Lung (tissue), 12 donors: ENCODE measurements around the gene PRDM16. TPM values are rescaled to one million over a fixed set of nuclear protein-coding genes. Genes with fewer than 3 reads are reported as not detected.
"Not testable (repeated sequence)": the region's sequence is repeated elsewhere in the genome, so short reads cannot be mapped to it uniquely, and the experiment has no call there.

Experiments
- ATAC-seq: fragments of 200-7000 bp; cut with Tn5 transposase; one replicate; pipeline ENCODE4 v1.9.1; 2020; ENCODE audit warnings: moderate number of reproducible peaks; ENCODE audit not compliant: insufficient read depth, low FRiP score
- DNase-seq, 3 donors: peaks; one replicate each; pipeline ENCODE4 v3.0.0-alpha.2; 2013 to 2017
- H3K27ac ChIP-seq, 2 donors: one replicate each; pipeline ENCODE4 v1.5.1; 2013; ENCODE audit warnings: mild to moderate bottlenecking in 2 of 2, moderate library complexity in 2 of 2, control low read depth in 1 of 2, inconsistent platforms in 1 of 2, low read depth in 1 of 2, low read length in 1 of 2
- H3K27me3 ChIP-seq, 3 donors: one replicate each; pipeline ENCODE4 v1.5.1; 2013; ENCODE audit warnings: low read length in 2 of 3; ENCODE audit not compliant: control insufficient read depth in 3 of 3, insufficient read depth in 3 of 3
- H3K36me3 ChIP-seq, 4 donors: one replicate each; pipeline ENCODE4 v1.5.1; 2013; ENCODE audit warnings: low read length in 4 of 4, mild to moderate bottlenecking in 1 of 4, moderate library complexity in 1 of 4; ENCODE audit not compliant: control insufficient read depth in 4 of 4, insufficient read depth in 4 of 4
- H3K4me1 ChIP-seq, 5 donors: one replicate each; pipeline ENCODE4 v1.5.1; 2013; ENCODE audit warnings: low read length in 5 of 5, mild to moderate bottlenecking in 2 of 5, moderate library complexity in 1 of 5; ENCODE audit not compliant: control insufficient read depth in 5 of 5, insufficient read depth in 5 of 5
- H3K4me3 ChIP-seq: one replicate; pipeline ENCODE4 v1.5.1; 2013; ENCODE audit warnings: mild to moderate bottlenecking, control low read depth, moderate library complexity
- H3K9ac ChIP-seq, 2 donors: one replicate each; pipeline ENCODE4 v1.5.1; 2013; ENCODE audit warnings: low read length in 2 of 2, control low read depth in 1 of 2; ENCODE audit not compliant: insufficient read depth in 1 of 2
- H3K9me3 ChIP-seq, 4 donors: one replicate each; pipeline ENCODE4 v1.5.1; 2013; ENCODE audit warnings: low read length in 3 of 4, mild to moderate bottlenecking in 1 of 4, moderate library complexity in 1 of 4; ENCODE audit not compliant: control insufficient read depth in 4 of 4, insufficient read depth in 3 of 4
- WGBS, 2 donors: extraction: QIAGEN DNeasy Blood & Tissue Kit; methylation state at CpG; one replicate each; pipeline ENCODE4 v1.1.7; 2013; 5-methylcytosine and 5-hydroxymethylcytosine counted together
- polyA plus RNA-seq, 2 donors: library from polyadenylated mRNA; stranded (reverse); fragments of 200-250 nt; gene quantifications; one replicate each; pipeline ENCODE4 v1.2.1, GENCODE V29; 2013
- total RNA-seq, 2 donors: library from RNA; depleted of rRNA in 1 of 2; stranded (reverse); fragments of >200 nt in 1 of 2; gene quantifications; one replicate each; pipeline ENCODE4 v1.2.1, GENCODE V29; 2014 to 2021
- TF ChIP-seq, protein P1 (sequence below): IDR thresholded peaks from 2 replicates; pipeline ENCODE4 v1.5.1; 2012; ENCODE audit warnings: mild to moderate bottlenecking; ENCODE audit errors: control extremely low read depth, extremely low read depth
- donor health status: control.
- donor health status: control.
- donor health status: Bipolar disorder and iron deficiency.
- donor health status: healthy.
- donor health status: DM: yes; HTN: yes; CAD: no.

The PRDM16 gene
- total and polyA plus RNA-seq, 4 donors: 2.4 to 36.5 (median 13.1) TPM

- WGBS, 2 donors: 69 to 71% methylated on average over 15 to 17 of the region's 17 CpGs
- H3K9ac ChIP-seq: no peak overlapping the region
- H3K27me3 ChIP-seq: peaks cover 0 to 4% (median 0%) of the 10 kb centered on the region in 3 donors
- no peaks in the 10 kb centered on the region for H3K36me3 ChIP-seq
- H3K9me3 ChIP-seq: no peaks in the 10 kb centered on the region
- H3K27ac ChIP-seq: no peak overlapping the region
- DNase-seq (no peak), ATAC-seq (no peak)
- no peak overlapping the region for H3K4me3 ChIP-seq
- H3K4me1 ChIP-seq: peaks cover 0 to 4% (median 0%) of the 10 kb centered on the region in 5 donors
- TF ChIP-seq, protein P1, sequence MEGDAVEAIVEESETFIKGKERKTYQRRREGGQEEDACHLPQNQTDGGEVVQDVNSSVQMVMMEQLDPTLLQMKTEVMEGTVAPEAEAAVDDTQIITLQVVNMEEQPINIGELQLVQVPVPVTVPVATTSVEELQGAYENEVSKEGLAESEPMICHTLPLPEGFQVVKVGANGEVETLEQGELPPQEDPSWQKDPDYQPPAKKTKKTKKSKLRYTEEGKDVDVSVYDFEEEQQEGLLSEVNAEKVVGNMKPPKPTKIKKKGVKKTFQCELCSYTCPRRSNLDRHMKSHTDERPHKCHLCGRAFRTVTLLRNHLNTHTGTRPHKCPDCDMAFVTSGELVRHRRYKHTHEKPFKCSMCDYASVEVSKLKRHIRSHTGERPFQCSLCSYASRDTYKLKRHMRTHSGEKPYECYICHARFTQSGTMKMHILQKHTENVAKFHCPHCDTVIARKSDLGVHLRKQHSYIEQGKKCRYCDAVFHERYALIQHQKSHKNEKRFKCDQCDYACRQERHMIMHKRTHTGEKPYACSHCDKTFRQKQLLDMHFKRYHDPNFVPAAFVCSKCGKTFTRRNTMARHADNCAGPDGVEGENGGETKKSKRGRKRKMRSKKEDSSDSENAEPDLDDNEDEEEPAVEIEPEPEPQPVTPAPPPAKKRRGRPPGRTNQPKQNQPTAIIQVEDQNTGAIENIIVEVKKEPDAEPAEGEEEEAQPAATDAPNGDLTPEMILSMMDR: no peak
Observed at GRCh38 chr1:3087049-3087448, 18.0 kb downstream of the PRDM16 start.

DNA sequence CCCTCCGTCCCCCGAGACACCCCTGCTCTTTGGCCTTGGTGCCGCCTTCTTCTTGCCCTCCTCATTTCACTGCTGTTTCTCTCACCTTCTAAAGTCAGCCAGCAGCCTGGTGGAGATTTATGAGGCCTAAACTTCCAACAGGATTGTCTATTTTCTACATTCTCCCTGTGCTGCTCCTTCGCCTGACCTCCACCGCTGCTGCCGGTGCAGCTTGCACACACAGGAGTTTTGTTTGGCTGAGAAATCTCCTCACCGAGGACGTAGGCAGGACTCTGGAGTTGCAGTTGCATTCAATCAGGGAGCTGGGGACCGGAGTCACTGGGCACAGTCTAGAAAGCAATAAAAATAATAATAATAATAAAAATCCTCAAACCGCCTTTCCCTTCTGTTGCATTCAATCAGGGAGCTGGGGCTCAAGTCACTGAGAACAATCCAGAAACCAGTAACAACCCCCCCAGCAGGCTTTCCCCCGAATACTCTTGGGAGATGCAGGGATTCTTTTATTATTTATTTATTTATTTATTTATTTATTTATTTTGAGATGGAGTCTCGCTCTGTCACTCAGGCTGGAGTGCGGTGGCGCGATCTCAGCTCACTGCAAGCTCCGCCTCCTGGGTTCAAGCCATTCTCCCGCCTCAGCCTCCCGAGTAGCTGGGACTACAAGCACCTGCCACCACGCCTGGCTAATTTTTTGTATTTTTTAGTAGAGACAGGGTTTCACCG, 19.1 kb downstream of the PRDM16 start:
- not testable (repeated sequence) for H3K27ac ChIP-seq, DNase-seq, ATAC-seq, H3K4me3 ChIP-seq, H3K4me1 ChIP-seq, H3K27me3 ChIP-seq, H3K36me3 ChIP-seq, H3K9ac ChIP-seq, H3K9me3 ChIP-seq
- 86 to 90% methylated on average over 20 of the region's 20 CpGs for WGBS, 2 donors

DNA sequence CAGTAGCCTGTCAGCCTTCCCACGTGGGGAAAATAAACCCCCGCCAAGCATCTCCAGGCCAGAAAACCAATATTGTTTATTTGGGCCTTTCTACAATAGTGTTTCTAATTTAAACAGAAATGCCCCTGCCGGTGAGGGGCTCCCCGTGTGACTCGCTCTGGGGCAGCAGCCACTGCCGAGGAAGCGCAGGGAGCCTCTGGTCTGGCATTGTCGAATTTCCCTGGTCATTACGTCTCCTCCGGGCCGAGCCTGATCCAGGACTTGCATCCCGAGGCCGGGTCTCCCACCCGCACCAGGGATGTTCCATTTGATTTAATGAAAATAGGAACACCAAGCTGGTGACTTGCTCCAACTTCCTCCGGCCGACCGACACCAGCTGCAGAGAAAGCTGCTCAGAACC, 20.5 kb downstream of the PRDM16 start:
- no peak overlapping the region for H3K9ac ChIP-seq
- no peak for ATAC-seq
- no peak overlapping the region for H3K27ac ChIP-seq
- H3K36me3 ChIP-seq: no peaks in the 10 kb centered on the region
- no peaks in the 10 kb centered on the region for H3K9me3 ChIP-seq
- peaks cover 0 to 4% (median 0%) of the 10 kb centered on the region in 3 donors for H3K27me3 ChIP-seq
- TF ChIP-seq, protein P1: no peak
- WGBS, 2 donors: 81 to 89% methylated on average over 17 of the region's 17 CpGs
- H3K4me1 ChIP-seq: peaks cover 0 to 3% (median 0%) of the 10 kb centered on the region in 5 donors
- DNase-seq: no peak
- no peak overlapping the region for H3K4me3 ChIP-seq

DNA sequence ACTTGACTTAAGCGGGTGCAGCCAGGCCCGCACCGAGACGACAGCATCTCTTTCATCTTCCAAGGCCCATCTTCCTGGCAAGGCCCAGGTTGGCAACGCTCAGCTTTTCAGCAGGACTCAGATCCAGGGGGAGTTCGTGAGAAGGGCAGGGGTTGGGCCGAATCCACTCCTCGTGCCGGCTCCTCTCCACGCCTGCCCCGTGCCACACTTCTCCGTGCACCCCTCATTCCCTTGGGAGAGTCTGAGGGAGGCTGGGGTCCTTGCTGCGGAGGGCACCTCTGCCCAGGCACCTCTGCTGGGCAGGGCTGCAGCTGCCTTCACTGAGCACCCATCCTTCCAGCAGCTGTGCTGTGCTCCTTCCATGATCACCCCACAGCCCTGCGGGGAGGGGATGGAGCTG, 22.3 kb downstream of the PRDM16 start:
- peaks cover 0 to 3% (median 0%) of the 10 kb centered on the region in 5 donors for H3K4me1 ChIP-seq
- no peaks in the 10 kb centered on the region for H3K9me3 ChIP-seq
- DNase-seq (no peak), ATAC-seq (no peak)
- H3K9ac ChIP-seq: no peak overlapping the region
- H3K27ac ChIP-seq: no peak overlapping the region
- H3K36me3 ChIP-seq: no peaks in the 10 kb centered on the region
- TF ChIP-seq, protein P1: no peak
- H3K27me3 ChIP-seq: peaks cover 0 to 4% (median 0%) of the 10 kb centered on the region in 3 donors
- H3K4me3 ChIP-seq: no peak overlapping the region
- 92 to 95% methylated on average over 13 to 14 of the region's 14 CpGs for WGBS, 2 donors
